Measurements from ENCODE around the gene CCDC192.

DNA sequence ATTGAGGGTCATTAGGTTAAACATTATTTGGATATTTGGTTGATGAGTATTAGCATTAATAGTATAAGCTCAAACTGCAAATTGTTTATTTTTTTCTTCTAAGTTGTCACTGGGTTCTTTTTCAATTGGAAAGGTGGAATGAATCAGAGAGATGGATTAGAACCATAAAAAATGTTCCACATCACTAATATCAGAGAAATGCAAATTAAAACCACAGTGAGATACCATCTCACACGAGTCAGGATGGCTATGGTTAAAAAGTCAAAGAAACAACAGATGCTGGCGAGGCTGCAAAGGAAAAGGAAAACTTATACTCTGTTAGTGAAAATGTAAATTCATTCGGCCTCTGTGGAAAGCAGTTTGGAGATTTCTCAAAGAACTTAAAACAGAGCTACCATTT lies 122.8 kb downstream of the CCDC192 start:
- TF ChIP-seq ZBTB21 (tag by site-specific recombination; IDR thresholded peaks at IDR 0.05) (no peak), ZNF585B (tag by site-specific recombination; IDR thresholded peaks at IDR 0.05) (no peak), ATF2 (tag by site-specific recombination; IDR thresholded peaks at IDR 0.05; ENCODE audit: low read depth) (no peak), ZNF274 (IDR thresholded peaks at IDR 0.05; ENCODE audit: low read length) (no peak), ZNF274 (tag by site-specific recombination; IDR thresholded peaks at IDR 0.05; ENCODE audit: borderline replicate concordance) (no peak), ZNF776 (tag by site-specific recombination; IDR thresholded peaks at IDR 0.05; ENCODE audit: borderline replicate concordance) (no peak), ZNF580 (tag by site-specific recombination; IDR thresholded peaks at IDR 0.05) (no peak)
- TF ChIP-seq, protein P1, sequence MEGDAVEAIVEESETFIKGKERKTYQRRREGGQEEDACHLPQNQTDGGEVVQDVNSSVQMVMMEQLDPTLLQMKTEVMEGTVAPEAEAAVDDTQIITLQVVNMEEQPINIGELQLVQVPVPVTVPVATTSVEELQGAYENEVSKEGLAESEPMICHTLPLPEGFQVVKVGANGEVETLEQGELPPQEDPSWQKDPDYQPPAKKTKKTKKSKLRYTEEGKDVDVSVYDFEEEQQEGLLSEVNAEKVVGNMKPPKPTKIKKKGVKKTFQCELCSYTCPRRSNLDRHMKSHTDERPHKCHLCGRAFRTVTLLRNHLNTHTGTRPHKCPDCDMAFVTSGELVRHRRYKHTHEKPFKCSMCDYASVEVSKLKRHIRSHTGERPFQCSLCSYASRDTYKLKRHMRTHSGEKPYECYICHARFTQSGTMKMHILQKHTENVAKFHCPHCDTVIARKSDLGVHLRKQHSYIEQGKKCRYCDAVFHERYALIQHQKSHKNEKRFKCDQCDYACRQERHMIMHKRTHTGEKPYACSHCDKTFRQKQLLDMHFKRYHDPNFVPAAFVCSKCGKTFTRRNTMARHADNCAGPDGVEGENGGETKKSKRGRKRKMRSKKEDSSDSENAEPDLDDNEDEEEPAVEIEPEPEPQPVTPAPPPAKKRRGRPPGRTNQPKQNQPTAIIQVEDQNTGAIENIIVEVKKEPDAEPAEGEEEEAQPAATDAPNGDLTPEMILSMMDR (tag by site-specific recombination; IDR thresholded peaks at IDR 0.05): no peak
- TF ChIP-seq, protein P2, sequence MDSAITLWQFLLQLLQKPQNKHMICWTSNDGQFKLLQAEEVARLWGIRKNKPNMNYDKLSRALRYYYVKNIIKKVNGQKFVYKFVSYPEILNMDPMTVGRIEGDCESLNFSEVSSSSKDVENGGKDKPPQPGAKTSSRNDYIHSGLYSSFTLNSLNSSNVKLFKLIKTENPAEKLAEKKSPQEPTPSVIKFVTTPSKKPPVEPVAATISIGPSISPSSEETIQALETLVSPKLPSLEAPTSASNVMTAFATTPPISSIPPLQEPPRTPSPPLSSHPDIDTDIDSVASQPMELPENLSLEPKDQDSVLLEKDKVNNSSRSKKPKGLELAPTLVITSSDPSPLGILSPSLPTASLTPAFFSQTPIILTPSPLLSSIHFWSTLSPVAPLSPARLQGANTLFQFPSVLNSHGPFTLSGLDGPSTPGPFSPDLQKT (IDR thresholded peaks at IDR 0.05; ENCODE audit: borderline replicate concordance, low read depth, low read length): no peak
